ENCODE results near the gene TMED9. TPM values are rescaled to one million over a fixed set of nuclear protein-coding genes. Genes with fewer than 3 reads are reported as not detected.
A peak's percentile ranks its signal among the peaks of the same experiment; 100 is the strongest.

TMED9 gene
- total RNA-seq, 4 donors from 2014 or later = 47.3 to 75.7 (median 62.3) TPM

- WGBS = 79% methylated on average over 12 of the region's 13 CpGs
- Histone ChIP-seq H3K4me3 (no peak overlapping the region), H3K4me1 (peaks cover 4 to 15% (median 12%) of the 10 kb centered on the region in 4 donors), H3K9me3 (no peaks in the 10 kb centered on the region), H3K27me3 (no peaks in the 10 kb centered on the region), H3K36me3 (peaks cover 0 to 31% (median 14%) of the 10 kb centered on the region in 4 donors), H3K27ac (replicated peaks in 1 of 4) (no peak overlapping the region)
- TF ChIP-seq POLR2AphosphoS5 (IDR thresholded peaks at IDR 0.05) (no peak), CTCF (IDR thresholded peaks at IDR 0.05) (no peak)
- intact Hi-C loops (cut with DNase I) = loop anchor here (10.0 kb wide), 1 partner anchor 1575 kb away; no protein-coding TSS in a partner anchor
- DNase-seq (ENCODE audit: extremely low spot score) = peak; percentile 88
Observed at GRCh38 chr5:177610131-177610769, 18.2 kb downstream of the TMED9 start.

- no peak for TF ChIP-seq POLR2AphosphoS5 (IDR thresholded peaks at IDR 0.05)
- TF ChIP-seq POLR2A (IDR thresholded peaks at IDR 0.05; ENCODE audit: low read depth) = no peak
- TF ChIP-seq CTCF (IDR thresholded peaks at IDR 0.05) = no peak
- TF ChIP-seq EP300 (IDR thresholded peaks at IDR 0.05) = no peak
- H3K36me3 ChIP-seq = peaks cover 0 to 28% (median 7%) of the 10 kb centered on the region in 4 donors
- H3K9me3 ChIP-seq = no peaks in the 10 kb centered on the region
- no peak overlapping the region for H3K27ac ChIP-seq (replicated peaks in 1 of 4)
- peaks cover 4 to 15% (median 12%) of the 10 kb centered on the region in 4 donors for H3K4me1 ChIP-seq
- intact Hi-C loops (cut with DNase I) = loop anchor here (10.0 kb wide), 1 partner anchor 1576 kb away; no protein-coding TSS in a partner anchor
- 78% methylated on average over 4 of the region's 4 CpGs for WGBS
- no peak overlapping the region for H3K4me3 ChIP-seq
- DNase-seq (ENCODE audit: extremely low spot score) = no peak
- no peaks in the 10 kb centered on the region for H3K27me3 ChIP-seq
Observed at GRCh38 chr5:177610770-177611445, 18.9 kb downstream of the TMED9 start.

- Histone ChIP-seq H3K27ac (replicated peaks in 1 of 4) (no peak overlapping the region), H3K4me3 (no peak overlapping the region), H3K9me3 (no peaks in the 10 kb centered on the region), H3K27me3 (no peaks in the 10 kb centered on the region), H3K36me3 (peaks cover 0 to 29% (median 3%) of the 10 kb centered on the region in 4 donors), H3K4me1 (peaks cover 4 to 14% (median 12%) of the 10 kb centered on the region in 4 donors)
- TF ChIP-seq POLR2AphosphoS5 (IDR thresholded peaks at IDR 0.05) (no peak), POLR2A (IDR thresholded peaks at IDR 0.05; ENCODE audit: low read depth) (no peak), CTCF (IDR thresholded peaks at IDR 0.05) (no peak), EP300 (IDR thresholded peaks at IDR 0.05) (no peak)
- intact Hi-C loops (cut with DNase I) = loop anchor here (10.0 kb wide), 1 partner anchor 1577 kb away; no protein-coding TSS in a partner anchor
- WGBS = 93% methylated on average over 15 of the region's 15 CpGs
- DNase-seq (ENCODE audit: extremely low spot score) = peak; percentile 77
Observed at GRCh38 chr5:177611446-177612214, 19.6 kb downstream of the TMED9 start.

- WGBS = 79% methylated on average over 6 of the region's 6 CpGs
- no peaks in the 10 kb centered on the region for H3K9me3 ChIP-seq
- intact Hi-C loops (cut with DNase I) = loop anchor here (10.0 kb wide), 1 partner anchor 1577 kb away; no protein-coding TSS in a partner anchor
Observed at GRCh38 chr5:177612215-177612673, 20.2 kb downstream of the TMED9 start.

More at GRCh38 chr5:177612215-177612673, 20.2 kb downstream of the TMED9 start:
- H3K4me3 ChIP-seq = no peak overlapping the region
- H3K27me3 ChIP-seq = no peaks in the 10 kb centered on the region
- TF ChIP-seq EP300 (IDR thresholded peaks at IDR 0.05) (no peak), POLR2A (IDR thresholded peaks at IDR 0.05; ENCODE audit: low read depth) (no peak), POLR2AphosphoS5 (IDR thresholded peaks at IDR 0.05) (no peak), CTCF (IDR thresholded peaks at IDR 0.05) (no peak)
- H3K27ac ChIP-seq (replicated peaks in 1 of 4) = no peak overlapping the region
- H3K36me3 ChIP-seq = peaks cover under 1 to 35% (median 3%) of the 10 kb centered on the region in 4 donors
- peaks cover 1 to 8% (median 7%) of the 10 kb centered on the region in 4 donors for H3K4me1 ChIP-seq
- peak; percentile 70 for DNase-seq (ENCODE audit: extremely low spot score)

Data from esophagus muscularis mucosa (tissue), 4 donors.